Transverse colon (tissue), 4 donors: Measurements from ENCODE around the gene SEMA3G.

ENCODE experiments used
- POLR2A ChIP-seq: fragments of 450-650 bp; IDR thresholded peaks from one replicate; pipeline ENCODE4 v1.6.1; 2016; ENCODE audit warnings: antibody characterized with exemption, mild to moderate bottlenecking, moderate library complexity
- POLR2AphosphoS5 ChIP-seq, 3 donors: sonication (generic); formaldehyde crosslinking; IDR thresholded peaks; one replicate each; pipeline ENCODE4 v1.6.1; 2016; ENCODE audit warnings: antibody characterized with exemption in 3 of 3
- TF ChIP-seq, protein P1 (sequence below), 5 experiments: fragments of 200-600 bp in 3 of 5; fragments of 450-650 bp in 2 of 5; sonication (generic) in 3 of 5; IDR thresholded peaks; 1 replicate in 2 of 5; 2 replicates in 3 of 5; pipeline ENCODE4 v1.5.1; 2016 to 2017; ENCODE audit warnings: antibody characterized with exemption in 5 of 5, inconsistent platforms in 3 of 5, mild to moderate bottlenecking in 2 of 5, moderate library complexity in 1 of 5

DNA sequence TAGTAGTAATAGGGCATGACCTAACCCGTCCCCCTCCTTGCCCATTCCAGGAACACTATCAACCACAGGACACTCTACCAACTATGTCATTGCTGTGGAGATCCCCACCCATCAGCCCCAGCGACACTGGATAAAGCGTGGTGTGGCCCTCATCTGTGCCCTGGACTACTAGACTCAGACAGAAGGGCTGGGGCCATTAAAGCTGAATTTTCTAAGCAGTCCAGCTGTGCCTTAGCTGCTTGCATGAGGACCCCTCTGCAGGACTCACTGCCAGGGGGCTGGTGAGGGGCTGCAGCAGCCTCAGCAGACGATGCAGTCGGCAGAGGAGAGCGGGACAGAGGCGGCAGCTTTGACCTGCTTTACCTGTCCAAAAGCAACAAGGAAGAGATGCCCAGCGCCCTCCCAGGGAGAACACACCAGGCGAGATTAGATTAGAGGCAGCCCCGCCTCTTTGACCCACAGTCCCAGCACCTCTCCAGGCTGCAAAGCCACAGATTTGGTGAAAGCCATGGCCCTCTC is 44.6 kb downstream of the SEMA3G start:
- TF ChIP-seq, protein P1, sequence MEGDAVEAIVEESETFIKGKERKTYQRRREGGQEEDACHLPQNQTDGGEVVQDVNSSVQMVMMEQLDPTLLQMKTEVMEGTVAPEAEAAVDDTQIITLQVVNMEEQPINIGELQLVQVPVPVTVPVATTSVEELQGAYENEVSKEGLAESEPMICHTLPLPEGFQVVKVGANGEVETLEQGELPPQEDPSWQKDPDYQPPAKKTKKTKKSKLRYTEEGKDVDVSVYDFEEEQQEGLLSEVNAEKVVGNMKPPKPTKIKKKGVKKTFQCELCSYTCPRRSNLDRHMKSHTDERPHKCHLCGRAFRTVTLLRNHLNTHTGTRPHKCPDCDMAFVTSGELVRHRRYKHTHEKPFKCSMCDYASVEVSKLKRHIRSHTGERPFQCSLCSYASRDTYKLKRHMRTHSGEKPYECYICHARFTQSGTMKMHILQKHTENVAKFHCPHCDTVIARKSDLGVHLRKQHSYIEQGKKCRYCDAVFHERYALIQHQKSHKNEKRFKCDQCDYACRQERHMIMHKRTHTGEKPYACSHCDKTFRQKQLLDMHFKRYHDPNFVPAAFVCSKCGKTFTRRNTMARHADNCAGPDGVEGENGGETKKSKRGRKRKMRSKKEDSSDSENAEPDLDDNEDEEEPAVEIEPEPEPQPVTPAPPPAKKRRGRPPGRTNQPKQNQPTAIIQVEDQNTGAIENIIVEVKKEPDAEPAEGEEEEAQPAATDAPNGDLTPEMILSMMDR (IDR thresholded peaks at IDR 0.05): no peak
- no peak for TF ChIP-seq POLR2AphosphoS5 (IDR thresholded peaks at IDR 0.05)
- no peak for TF ChIP-seq POLR2A
